ENCODE data around the gene INTS6.

- TF ChIP-seq CTCF (IDR thresholded peaks at IDR 0.05) (no peak), POLR2A (IDR thresholded peaks at IDR 0.05) (no peak)
These were observed 72.6 kb downstream of the INTS6 start for GRCh38 chr13:51380269-51380668.
